ENCODE measurements around the gene CTCF.

CTCF gene

DNA sequence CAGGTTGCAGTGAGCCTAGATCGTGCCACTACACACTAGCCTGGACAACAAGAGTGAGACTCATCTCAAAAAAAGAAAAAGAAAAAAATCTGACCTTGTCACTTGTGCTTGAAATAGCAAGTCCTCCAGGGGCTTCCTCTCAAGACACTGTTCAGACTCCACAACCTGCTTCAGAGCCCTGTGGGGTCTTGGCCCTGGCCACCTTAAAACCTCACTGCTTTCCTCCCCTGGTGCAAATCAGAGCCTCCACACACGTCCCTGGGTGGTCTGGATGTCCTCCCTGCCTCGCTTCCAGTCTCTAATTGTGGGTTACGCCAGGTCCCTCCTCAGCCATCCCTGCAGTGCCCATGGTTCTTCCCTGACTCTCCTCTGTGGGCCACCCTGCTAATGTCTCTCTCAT, 93.0 kb downstream of the CTCF start:
- DNase-seq = no peak

DNA sequence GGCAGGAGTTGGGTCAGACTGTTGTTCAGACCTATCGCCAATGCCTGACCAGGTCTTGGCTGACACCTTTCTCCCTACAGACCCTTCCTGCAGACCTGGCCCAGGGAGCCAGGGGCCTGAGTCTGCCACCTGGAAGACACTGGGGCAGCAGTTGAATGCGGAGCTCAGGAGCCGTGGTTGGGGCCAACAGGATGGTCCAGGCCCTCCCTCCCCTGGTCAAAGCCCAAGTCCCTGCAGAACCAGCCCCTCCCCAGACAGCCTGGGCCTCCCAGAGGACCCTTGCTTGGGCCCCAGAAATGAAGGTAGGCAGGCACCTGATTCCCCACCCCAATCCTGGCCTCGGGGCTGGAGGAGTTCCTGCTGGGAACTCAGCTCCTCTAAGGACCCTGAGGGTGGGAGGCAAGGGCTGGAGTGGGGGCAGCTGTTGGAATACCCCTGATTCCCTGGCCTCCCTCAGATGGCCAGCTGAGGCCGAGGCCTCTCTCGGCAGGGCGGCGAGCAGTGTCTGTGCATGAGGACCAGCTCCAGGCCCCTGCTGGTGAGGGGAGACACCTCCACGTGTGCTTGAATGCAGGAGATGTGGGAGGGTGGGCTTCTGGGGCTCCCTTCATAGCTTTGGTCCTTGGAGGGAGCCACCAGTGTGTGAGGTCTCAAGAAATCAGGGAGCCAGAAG, 94.2 kb downstream of the CTCF start:
- DNase-seq = no peak

DNA sequence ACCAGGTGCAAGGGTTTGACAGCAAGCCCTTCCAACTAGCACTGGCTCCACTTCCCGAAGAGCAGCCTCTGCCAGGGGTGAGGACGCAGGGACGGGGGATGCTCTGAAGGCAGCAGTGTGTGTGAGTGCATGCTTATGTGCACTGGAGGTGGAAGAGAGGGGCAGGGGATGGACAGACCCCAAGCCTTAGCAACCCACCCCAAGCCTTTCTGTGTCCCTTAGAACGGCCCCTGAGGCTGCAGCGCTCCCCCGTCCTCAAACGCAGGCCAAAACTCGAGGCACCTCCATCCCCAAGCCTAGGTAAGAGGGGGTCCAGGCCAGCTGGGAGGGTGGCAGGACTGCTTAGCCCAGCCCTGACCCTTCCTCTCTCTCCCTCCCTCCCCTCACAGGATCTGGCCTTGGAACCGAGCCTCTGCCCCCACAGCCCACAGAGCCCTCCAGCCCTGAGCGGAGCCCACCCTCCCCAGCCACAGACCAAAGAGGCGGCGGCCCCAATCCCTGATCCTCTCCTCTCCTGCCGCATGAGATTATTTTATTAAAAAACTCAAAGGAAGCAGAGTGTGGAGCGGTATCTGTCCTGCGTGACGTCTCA, 94.8 kb downstream of the CTCF start:
- DNase-seq = no peak

GRCh38 chr16:67657751-67658518, 95.6 kb downstream of the CTCF start:
- DNase-seq = no peak

DNA sequence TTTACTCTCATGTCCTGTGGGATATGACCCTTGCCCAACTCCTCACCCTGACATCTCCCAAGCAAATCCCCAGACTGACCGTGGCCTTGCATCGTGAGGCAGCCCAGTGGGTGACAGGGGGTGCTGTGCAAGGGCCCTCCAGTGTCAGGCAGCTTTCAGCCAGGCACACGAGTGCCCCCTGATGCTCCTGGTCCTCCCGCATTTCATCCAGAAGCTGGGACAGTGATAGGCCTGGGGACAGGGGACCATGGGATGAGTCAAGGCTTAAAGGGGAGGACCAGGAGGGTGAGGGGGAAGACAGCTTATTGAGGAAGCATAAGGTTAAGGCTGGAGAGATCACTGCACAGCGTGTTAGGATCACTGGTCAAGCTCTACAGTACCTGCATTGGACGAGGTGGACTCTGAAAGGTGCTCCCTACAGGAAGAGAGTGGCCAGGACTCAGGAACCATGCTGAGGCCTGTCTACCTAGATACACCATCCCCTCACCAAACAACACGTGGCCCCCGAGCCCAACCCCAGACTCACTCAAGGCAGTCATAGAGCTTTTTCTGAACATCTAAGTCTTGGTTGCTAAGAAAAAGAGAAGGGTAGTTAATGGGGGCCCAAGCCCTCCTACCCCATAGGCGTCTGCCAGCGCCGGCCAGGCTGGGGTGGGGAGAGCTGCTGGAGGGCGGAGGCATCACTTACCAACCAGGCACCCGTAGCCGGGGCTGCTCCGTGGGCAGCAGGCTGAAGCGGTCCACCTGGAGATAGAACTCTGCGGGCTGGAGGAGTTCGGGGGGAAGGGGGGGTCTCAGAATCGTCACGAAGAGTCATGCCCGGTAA, 96.7 kb downstream of the CTCF start:
- DNase-seq = no peak

DNA sequence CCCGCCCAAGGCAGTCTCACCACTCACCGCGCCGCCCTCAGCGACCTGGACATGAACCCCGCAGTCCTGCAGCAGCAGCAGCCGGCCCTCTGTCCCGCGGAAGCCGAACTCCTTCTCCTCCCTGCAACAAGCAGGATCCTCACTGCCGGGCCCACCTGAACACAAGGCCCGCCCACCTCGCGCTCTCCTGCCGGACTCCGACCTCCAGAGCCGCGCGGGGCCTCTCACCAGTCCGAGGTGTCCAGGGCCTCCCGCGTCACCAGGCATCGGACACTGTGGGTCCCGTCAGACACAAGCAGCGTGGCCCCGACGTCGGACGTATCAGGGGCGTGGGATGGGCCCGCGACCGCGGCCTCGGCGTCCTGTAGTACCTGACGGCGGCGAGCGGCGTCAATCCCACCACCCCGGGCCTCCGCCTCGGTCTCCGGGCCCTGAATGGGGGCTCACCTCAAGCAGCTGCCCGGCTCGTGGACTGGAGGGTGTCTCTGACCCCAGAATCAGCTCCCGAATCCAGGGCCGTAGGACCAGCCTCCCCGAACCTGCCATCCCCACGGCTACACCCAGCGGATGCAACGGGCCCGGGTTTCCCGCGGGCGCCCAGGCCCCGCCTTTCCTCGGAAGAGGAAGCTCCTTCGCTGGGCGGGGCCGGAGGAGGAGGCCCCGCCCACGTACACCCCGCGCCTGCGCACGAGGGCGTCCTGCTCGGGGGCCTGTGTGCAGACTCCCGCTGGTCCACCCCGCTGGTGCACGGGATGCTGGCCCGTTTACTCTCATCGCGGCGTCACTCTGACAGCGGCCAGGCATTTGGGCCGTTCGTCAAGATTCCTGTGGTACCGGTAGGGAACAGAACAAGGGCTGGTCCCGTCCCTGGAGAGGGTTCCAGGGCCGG, 97.6 kb downstream of the CTCF start, which contains the start of gene ACD:
Gene ACD (minus strand): TSS at position 586 of the 889 bp plus-strand sequence. CDS start 40 bp downstream, at position 546.
- DNase-seq = peak; percentile 75

DNA sequence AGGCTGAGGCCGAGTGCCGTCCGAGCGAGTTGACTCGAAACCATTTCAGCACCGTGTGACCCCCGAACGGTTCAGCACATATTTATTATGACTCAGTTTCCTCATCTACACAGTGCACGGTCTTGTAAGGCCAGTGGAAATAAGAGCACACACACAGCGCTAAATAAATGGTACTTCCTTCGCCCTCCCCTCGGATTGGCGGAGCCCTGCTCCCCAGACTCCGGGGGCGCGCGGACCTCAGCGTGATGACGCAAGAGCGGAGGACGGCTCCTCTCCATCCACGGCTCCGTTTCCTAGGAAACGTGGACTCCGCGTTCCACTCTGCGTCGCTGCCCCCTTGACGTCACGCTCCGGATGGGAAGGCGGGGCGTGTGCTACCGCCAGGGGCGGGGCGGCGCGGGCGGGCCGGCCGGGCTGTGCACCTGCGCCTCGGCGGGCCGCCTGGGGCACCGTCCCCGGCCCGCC, 98.3 kb downstream of the CTCF start, which contains the start of gene PARD6A:
Gene PARD6A (plus strand): TSS at position 397 of the 465 bp plus-strand sequence. CDS start 79 bp downstream, outside the sequence.
- DNase-seq = peak; percentile 81

GRCh38 chr16:67661101-67661761, 98.9 kb downstream of the CTCF start:
- peak; percentile 37 for DNase-seq

DNA sequence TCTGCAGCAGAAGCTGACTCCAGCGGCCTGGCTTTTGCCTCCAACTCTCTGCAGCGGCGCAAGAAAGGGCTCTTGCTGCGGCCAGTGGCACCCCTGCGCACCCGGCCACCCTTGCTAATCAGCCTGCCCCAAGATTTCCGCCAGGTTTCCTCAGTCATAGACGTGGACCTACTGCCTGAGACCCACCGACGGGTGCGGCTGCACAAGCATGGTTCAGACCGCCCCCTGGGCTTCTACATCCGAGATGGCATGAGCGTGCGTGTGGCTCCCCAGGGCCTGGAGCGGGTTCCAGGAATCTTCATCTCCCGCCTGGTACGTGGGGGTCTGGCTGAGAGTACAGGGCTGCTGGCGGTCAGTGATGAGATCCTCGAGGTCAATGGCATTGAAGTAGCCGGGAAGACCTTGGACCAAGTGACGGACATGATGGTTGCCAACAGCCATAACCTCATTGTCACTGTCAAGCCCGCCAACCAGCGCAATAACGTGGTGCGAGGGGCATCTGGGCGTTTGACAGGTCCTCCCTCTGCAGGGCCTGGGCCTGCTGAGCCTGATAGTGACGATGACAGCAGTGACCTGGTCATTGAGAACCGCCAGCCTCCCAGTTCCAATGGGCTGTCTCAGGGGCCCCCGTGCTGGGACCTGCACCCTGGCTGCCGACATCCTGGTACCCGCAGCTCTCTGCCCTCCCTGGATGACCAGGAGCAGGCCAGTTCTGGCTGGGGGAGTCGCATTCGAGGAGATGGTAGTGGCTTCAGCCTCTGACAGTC, 99.7 kb downstream of the CTCF start:
- DNase-seq = no peak

DNA sequence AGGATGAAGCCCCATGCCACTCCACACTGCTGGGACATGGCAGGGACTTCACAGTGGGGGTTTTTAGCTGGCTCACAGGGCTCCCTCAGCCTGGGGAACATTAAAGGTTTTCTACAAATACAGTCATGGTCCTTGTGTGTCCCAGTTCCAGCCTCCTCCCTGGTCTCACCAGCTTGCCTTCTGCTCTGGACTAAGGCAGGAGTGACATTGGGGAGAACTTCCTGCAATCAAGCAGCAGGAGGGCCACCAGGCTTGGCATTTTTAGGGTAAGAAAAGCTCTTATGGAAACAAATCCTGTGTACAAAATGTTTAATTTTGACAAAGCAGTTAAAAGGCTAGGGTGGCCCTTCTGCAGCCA, 100.3 kb downstream of the CTCF start:
- DNase-seq = no peak

DNA sequence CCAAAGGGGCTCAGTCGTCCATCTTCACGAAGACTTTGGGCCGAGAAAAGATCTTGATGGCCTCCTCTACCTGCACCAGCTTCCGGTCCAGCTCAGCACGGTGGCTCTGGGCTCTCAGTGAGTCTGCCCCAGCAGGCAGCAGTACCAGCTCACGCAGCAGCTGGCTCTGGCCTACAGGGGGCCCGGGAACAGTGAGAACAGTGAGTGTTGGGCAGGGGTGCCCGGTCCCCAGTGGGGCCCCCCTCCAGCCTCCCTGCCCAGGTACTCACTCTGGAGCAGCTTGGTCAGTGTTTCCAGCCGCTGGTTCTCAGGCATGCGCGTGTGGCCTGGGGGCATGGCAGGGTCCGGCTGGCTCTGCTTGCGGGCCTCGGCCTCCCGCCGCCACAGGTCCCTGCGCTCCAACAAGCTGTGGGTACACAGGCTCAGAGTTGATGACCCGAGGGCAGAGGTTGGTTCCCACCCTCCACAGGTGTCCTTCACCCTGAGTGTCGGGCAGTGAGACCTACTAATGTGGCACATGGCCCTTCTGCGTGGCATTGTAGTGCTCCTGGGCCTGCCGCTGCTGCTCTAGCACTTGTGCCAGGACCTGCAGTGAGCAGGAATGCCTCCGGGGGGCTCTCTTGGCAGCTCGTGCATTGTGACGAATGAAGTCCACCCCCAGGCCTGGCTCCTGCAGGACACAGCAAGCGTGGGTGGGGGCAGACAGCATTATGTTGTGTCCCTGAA, 101.0 kb downstream of the CTCF start:
- DNase-seq = no peak

- no peak for DNase-seq
Observed at GRCh38 chr16:67663877-67664222, 101.5 kb downstream of the CTCF start.

- no peak for DNase-seq
Observed at GRCh38 chr16:67664258-67664657, 101.9 kb downstream of the CTCF start.

- DNase-seq = no peak
Observed at GRCh38 chr16:67664871-67665270, 102.5 kb downstream of the CTCF start.

GRCh38 chr16:67665598-67665997, 103.3 kb downstream of the CTCF start:
- DNase-seq = no peak

GRCh38 chr16:67666032-67666551, 103.8 kb downstream of the CTCF start:
- no peak for DNase-seq

- DNase-seq = peak; percentile 22
Observed at GRCh38 chr16:67666559-67667452, 104.5 kb downstream of the CTCF start, which contains the start of the genes C16orf86 and ENKD1. TSS of gene C16orf86 (plus strand) at chr16:67666814. CDS start at chr16:67666971, 157 bp downstream. TSS of gene ENKD1 (minus strand) at chr16:67666750. CDS start at chr16:67666442, 308 bp downstream.

GRCh38 chr16:67667453-67667816, 105.1 kb downstream of the CTCF start:
- DNase-seq = no peak

Measured in kidney glomerular epithelial cell (primary cell).